ENCODE measurements around the gene SIRPD.

The SIRPD gene

GRCh38 chr20:1538655-1539054, 18.9 kb downstream of the SIRPD start:
- TF ChIP-seq TCF4 (CRISPR knock-in tag; IDR thresholded peaks at IDR 0.05; ENCODE audit: borderline replicate concordance) (no peak), OSR1 (CRISPR knock-in tag; IDR thresholded peaks at IDR 0.05) (no peak), TOX (CRISPR knock-in tag; IDR thresholded peaks at IDR 0.05; ENCODE audit: borderline replicate concordance) (no peak), GLIS3 (CRISPR knock-in tag; IDR thresholded peaks at IDR 0.05) (no peak), RARB (CRISPR knock-in tag; IDR thresholded peaks at IDR 0.05) (no peak), BACH2 (CRISPR knock-in tag; IDR thresholded peaks at IDR 0.05; ENCODE audit: borderline replicate concordance) (no peak), ZC3H10 (CRISPR knock-in tag; IDR thresholded peaks at IDR 0.05) (no peak), SNAI2 (CRISPR knock-in tag; IDR thresholded peaks at IDR 0.05) (no peak), ESRRG (CRISPR knock-in tag; IDR thresholded peaks at IDR 0.05) (no peak), ISL1 (CRISPR knock-in tag; IDR thresholded peaks at IDR 0.05) (no peak), ZFP3 (CRISPR knock-in tag; IDR thresholded peaks at IDR 0.05) (no peak), CSDC2 (CRISPR knock-in tag; IDR thresholded peaks at IDR 0.05) (no peak)
- no peak for ATAC-seq

- TF ChIP-seq ZFP30 (CRISPR knock-in tag; IDR thresholded peaks at IDR 0.05): no peak
- ATAC-seq: no peak
These were observed 19.8 kb downstream of the SIRPD start for GRCh38 chr20:1537731-1538058.

GRCh38 chr20:1536893-1537730, 20.4 kb downstream of the SIRPD start:
- TF ChIP-seq PATZ1 (CRISPR knock-in tag; IDR thresholded peaks at IDR 0.05; ENCODE audit: borderline replicate concordance): no peak
- no peak for TF ChIP-seq RARB (CRISPR knock-in tag; IDR thresholded peaks at IDR 0.05)
- no peak for TF ChIP-seq ZNF70 (CRISPR knock-in tag; IDR thresholded peaks at IDR 0.05)
- no peak for TF ChIP-seq ARNTL (CRISPR knock-in tag; IDR thresholded peaks at IDR 0.05; ENCODE audit: borderline replicate concordance, low read depth)
- no peak for TF ChIP-seq CSDC2 (CRISPR knock-in tag; IDR thresholded peaks at IDR 0.05)
- TF ChIP-seq ZFP3 (CRISPR knock-in tag; IDR thresholded peaks at IDR 0.05): no peak
- TF ChIP-seq BACH2 (CRISPR knock-in tag; IDR thresholded peaks at IDR 0.05; ENCODE audit: borderline replicate concordance): no peak
- no peak for TF ChIP-seq ESRRG (CRISPR knock-in tag; IDR thresholded peaks at IDR 0.05)
- TF ChIP-seq CSRNP3 (CRISPR knock-in tag; IDR thresholded peaks at IDR 0.05): no peak
- no peak for TF ChIP-seq OSR1 (CRISPR knock-in tag; IDR thresholded peaks at IDR 0.05)
- no peak for TF ChIP-seq CREB5 (CRISPR knock-in tag; IDR thresholded peaks at IDR 0.05; ENCODE audit: low read depth)
- TF ChIP-seq ZFP30 (CRISPR knock-in tag; IDR thresholded peaks at IDR 0.05): no peak
- ATAC-seq: no peak

GRCh38 chr20:1535420-1536175, 21.9 kb downstream of the SIRPD start:
- no peak for ATAC-seq
- no peak for TF ChIP-seq RARB (CRISPR knock-in tag; IDR thresholded peaks at IDR 0.05)
- TF ChIP-seq TSHZ2 (CRISPR knock-in tag; IDR thresholded peaks at IDR 0.05): no peak
- TF ChIP-seq ZNF565 (CRISPR knock-in tag; conservative IDR thresholded peaks at IDR 0.05; ENCODE audit: low read depth): no peak
- TF ChIP-seq ARNTL (CRISPR knock-in tag; IDR thresholded peaks at IDR 0.05; ENCODE audit: borderline replicate concordance, low read depth): no peak
- no peak for TF ChIP-seq POU6F1 (CRISPR knock-in tag; IDR thresholded peaks at IDR 0.05; ENCODE audit: borderline replicate concordance, low read depth)
- no peak for TF ChIP-seq CSDC2 (CRISPR knock-in tag; IDR thresholded peaks at IDR 0.05)
- TF ChIP-seq TOX (CRISPR knock-in tag; IDR thresholded peaks at IDR 0.05; ENCODE audit: borderline replicate concordance): no peak
- no peak for TF ChIP-seq PATZ1 (CRISPR knock-in tag; IDR thresholded peaks at IDR 0.05; ENCODE audit: borderline replicate concordance)
- TF ChIP-seq OSR1 (CRISPR knock-in tag; IDR thresholded peaks at IDR 0.05): no peak
- no peak for TF ChIP-seq BACH2 (CRISPR knock-in tag; IDR thresholded peaks at IDR 0.05; ENCODE audit: borderline replicate concordance)
